GM19397 (cell line): ENCODE data around the gene ADAP1.
"Not testable (repeated sequence)": the region's sequence is repeated elsewhere in the genome, so short reads cannot be mapped to it uniquely, and the experiment has no call there.

ENCODE experiments used
- ATAC-seq: cut with Tn5 transposase; IDR thresholded peaks from one replicate; pipeline ENCODE4 v1.9.1; 2021; ENCODE audit warnings: mild to moderate bottlenecking, moderate library complexity; ENCODE audit not compliant: unreplicated experiment

The ADAP1 gene

GRCh38 chr7:924042-924441, 30.4 kb downstream of the ADAP1 start:
- ATAC-seq, result not testable (repeated sequence)

DNA sequence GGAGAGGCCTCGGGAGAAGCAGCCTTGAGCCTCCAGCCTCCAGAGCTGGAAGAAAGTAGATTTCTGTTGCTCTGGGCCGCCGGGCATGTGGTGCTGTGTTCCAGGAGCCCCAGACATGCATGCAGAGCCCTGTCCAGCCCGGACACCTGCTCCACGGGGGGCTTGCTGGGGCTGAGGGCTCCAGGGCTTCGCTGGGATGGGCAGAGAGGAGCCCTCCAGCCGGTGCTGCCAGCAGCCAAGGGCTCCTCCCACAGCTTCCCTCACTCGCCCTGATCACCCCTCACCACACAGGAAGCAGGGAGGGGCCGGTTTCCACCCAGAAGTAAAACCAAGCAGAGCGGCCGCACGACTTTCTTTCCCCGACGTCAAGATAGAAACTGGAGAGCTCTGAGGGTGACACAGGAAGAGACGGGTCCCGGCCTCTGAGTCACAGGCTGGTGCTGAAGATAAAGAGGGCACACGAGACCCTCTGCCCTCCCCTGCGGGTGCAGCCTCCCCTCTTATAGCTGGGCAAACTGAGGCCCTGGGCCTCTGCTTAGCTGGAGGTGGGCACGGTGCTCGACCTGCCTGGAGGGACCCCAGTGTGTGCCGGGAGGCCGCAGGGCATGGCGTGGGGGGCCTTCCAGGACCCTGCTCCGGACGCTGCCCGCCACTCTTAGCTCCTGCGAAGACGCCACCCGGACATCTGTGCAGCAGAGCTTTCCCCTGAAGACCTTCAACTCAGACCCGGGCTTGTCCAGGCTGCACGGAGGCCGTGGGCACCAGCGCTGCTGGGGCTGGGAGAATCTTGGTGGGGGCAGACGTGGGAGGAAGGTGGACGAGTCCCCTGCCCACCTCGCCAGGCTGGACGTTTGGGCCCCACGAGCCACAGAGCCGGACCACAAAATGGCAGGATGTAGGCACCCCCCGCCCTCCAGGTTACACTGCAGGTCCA, 31.1 kb downstream of the ADAP1 start:
- ATAC-seq, result peak; percentile 73

- no peak for ATAC-seq
These were observed 32.0 kb downstream of the ADAP1 start for GRCh38 chr7:922334-923107.

- no peak for ATAC-seq
These were observed 32.7 kb downstream of the ADAP1 start for GRCh38 chr7:921581-922333.

GRCh38 chr7:921071-921461, 33.4 kb downstream of the ADAP1 start:
- ATAC-seq, result no peak

DNA sequence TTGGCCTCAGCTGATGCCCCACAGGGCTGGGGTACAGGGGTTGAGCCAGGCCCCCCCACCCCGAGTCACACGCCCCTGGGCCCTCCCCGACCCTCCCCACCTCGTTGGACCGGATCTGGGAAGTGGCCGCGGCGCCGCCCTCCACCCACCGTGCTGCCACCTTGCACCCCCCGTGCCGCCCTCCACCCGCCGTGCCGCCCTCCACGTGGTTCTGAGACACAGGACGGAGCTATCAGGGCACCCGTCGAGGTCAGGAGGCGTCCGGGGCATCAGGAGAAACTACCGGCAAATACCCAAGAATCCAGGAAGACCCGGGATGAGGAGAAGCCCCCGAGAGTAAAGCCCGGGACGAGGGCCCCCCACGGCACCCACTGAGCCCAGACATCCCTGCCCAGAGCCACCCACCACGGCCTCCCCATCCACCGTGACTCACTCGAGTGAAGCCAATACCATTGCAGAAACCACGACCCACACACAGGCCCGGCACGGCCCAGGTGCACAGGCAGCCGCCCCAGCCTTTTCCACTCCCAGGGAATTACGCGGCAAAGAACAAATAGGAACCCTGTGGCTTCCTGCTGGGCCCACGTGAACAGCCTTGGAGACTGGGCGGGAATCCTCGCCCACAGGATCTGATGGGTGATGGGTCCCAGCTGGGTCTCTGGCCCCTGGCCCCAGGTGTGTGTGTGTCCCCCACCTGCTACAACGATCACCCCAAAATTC, 34.0 kb downstream of the ADAP1 start:
- no peak for ATAC-seq

DNA sequence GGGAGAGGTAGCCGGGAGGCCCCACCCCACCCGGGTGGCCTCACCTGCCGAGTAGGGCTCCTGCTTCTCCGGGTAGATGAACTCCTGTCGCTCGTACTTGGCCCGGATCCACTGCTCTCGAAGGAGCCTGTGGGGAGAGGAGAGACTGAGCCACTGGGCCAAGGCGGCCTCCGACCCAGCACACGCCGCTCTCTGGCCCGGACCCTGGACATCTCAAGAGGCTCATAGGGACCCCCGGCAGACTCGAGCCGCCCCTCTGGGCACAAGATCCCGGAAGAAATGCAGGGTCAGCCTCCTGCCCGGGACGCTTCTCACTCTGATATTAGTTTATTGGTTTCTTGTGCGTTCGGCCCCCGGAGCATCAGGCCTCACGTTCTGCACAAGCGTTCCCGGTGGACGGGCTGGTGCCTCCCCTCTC, 34.5 kb downstream of the ADAP1 start:
- no peak for ATAC-seq

- ATAC-seq, result no peak
These were observed 35.4 kb downstream of the ADAP1 start for GRCh38 chr7:919114-919442.

- ATAC-seq, result no peak
These were observed 35.9 kb downstream of the ADAP1 start for GRCh38 chr7:918441-919113.

DNA sequence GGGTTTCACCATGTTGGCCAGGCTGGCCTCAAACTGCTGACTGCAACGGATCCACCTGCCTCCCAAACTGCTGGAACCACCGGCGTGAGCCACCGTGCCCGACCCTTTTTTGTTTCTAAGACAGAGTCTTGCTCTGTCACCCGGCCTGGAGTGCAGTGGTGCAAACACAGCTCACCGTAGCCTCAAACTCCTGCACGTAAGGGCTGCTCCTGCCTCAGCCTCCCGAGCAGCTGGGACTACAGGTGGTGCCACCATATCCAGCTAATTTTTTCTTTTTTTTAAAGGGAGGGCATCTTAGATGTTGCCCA, 36.4 kb downstream of the ADAP1 start:
- no peak for ATAC-seq

- ATAC-seq, result no peak
These were observed 37.0 kb downstream of the ADAP1 start for GRCh38 chr7:917255-918117.

- no peak for ATAC-seq
These were observed 38.1 kb downstream of the ADAP1 start for GRCh38 chr7:916291-916941.

DNA sequence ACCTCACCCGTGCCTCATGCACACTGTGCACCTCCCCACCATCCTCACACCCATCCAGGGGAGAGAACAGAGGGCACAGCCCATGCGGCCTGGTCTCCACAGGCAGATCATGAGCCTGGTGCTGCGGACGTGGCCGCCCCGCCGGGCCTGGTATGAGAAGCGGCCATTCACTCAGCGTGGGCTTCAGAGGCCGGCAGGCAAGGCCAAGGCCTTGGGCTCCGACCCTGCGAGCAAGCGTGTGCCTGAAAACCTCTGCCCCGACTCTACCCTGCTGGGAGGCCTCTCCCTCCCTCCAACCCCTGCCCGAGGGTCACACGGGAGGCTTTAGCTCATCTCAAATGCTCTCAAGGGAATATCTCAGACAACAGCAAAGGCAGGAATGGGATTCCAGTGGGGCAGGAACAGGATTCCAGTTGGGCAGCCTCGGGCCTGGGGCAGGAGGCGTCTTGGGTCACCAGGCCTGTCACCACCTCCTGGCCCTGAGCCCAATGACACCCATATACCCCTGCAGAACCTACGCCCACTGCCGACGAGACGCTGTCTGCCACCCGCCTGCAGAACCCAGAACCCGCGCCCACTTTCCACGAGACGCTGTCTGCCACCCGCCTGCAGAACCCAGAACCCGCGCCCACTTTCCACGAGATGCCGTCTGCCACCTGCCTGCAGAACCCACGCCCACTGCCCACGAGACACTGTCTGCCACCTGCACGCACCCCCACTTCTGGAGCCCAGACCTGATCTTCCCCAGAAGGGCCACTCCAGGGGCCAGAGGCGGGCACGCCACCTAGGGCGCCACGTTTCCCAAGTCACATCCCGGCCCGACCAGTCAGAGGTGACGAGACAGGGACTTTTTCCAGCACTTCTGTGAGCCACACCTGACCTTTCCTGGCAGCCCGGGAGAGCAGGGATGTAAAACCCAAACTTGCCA, 38.9 kb downstream of the ADAP1 start:
- no peak for ATAC-seq

DNA sequence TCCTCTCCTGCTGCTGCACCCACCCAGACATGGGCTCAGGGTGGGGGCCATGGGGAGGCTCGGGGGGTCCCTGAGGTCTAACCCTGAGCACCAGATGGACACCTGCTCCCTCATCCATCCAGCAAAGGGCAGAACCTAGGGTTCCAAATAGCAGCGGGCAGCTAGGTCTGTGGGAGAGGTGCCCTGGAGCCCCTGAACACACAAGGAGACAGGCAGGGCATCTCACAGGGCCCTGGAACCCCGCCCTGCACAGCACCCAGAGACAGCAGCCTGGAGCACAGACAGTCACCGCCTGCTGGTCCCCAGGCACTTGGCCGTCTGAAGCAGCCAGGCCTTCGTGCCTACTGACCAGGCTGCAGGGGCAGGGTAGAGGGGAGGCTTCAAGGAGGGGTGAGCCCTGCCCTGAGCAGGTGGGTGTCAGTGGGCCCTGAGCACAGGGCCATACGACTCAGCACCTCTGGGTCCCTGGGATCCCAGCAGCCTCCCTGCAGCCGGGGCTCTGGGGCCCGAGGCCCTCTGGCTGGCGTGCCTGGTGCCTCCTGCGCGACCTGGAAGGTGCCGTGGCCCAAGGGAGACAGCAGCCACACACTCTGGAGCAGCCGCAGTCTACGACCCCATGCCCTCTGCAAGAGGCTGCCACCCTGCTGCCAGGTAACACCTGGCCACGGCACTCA, 39.8 kb downstream of the ADAP1 start:
- ATAC-seq, result no peak

GRCh38 chr7:913736-914520, 40.6 kb downstream of the ADAP1 start:
- ATAC-seq, result no peak

GRCh38 chr7:911791-912480, 42.5 kb downstream of the ADAP1 start:
- ATAC-seq, result no peak
